GM18873 (cell line): ENCODE results near the gene CSMD2.

ENCODE experiments used
- ATAC-seq: cut with Tn5 transposase; IDR thresholded peaks from one replicate; pipeline ENCODE4 v1.9.1; 2021; ENCODE audit warnings: mild to moderate bottlenecking, moderate library complexity, moderate number of reproducible peaks; ENCODE audit not compliant: unreplicated experiment, low FRiP score

CSMD2 gene

DNA sequence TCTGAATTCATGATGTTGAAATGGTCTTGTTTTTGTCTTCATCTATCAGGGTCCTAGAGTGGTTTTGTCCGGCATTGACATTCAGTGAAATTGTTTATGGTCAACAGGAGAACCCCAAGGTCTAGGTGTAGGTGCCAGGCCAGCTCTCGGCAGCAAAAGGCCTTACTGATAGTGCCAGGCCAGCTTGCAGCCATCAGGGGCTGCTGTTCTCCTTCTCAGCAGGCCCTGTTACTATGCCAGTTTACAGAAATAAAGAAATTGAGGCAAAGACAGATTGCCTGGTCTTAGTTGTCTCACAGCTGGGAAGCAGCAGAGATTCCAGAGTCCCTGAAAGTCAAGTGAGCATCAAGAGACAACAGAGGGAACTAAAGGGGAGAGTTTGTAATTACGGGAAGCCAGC is 289.2 kb downstream of the CSMD2 start:
- no peak for ATAC-seq

DNA sequence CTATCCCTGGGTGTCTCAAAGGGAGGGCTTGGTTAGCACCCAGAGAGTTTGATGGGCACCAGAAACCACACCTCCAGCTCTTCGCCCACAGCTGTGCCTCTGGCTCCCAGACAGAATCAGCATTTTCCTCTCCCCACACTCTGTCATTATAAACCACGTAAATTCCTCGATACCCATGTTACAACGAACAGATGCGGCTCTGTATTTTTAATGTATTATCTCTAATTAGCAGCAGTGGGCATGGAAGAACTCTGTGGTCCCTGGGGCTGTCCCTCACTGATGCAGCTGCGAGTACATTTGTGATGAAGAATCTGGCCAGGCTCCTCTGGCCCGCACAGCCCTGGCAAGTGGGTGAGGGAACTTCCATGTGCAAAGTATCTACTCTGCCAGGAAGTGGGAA is 290.4 kb downstream of the CSMD2 start:
- no peak for ATAC-seq

DNA sequence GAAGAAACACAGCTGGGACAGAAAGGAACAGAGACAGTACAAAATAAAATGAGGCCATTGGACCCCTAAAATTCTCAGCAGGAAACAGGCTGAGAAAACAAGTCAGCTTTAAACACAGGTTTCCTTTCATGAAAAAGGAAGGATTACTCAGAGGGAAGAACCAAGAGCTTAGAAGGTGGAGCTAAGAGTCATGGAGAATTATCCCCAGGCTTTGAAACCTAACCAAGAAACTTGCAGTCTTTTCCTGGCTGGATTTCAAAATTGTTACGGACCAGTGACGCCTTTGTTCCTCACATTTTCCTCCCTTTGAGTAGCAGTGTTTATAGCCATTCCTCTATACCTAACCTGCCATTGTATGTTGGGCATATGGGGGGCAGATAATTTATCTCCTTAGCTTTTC is 292.3 kb downstream of the CSMD2 start:
- ATAC-seq: no peak

DNA sequence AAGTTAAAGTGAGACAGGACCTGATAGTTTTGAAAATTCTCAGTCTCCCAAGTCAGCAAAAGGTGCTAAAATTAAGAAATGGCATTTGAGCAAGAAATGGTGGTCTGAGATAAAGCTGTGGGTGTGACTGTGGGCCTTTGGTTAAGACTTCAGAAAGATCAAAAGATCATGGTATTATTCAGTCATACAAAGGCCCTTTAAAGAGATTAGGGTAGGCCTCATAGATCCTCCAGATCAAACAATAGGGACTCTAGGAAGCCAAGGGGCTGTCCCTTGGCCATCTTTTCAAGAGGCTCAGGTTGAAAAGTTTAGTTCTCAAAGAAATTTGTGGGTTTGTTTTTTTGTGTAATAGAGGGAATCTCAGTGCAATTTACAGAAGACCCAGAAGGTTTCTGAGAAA is 292.8 kb downstream of the CSMD2 start:
- no peak for ATAC-seq

DNA sequence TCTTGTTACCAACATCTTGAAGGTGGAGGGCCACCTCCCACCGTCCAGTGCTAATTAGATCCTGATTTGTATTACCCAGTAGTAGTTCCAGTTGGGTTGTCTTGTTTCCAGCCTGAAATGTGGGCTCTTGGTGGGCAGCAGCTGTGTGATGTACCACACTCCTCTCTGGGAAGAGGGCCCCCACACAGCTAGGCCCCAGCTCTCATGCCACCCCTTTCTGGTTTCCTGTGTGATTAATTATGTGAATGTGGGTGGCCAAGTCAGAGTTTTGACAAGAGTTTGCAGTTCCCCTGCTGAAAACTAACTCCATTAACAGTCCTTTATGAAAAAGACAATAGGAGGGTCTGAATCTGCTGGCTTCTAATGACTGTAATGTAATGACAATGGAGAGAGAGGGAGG is 297.3 kb downstream of the CSMD2 start:
- no peak for ATAC-seq

DNA sequence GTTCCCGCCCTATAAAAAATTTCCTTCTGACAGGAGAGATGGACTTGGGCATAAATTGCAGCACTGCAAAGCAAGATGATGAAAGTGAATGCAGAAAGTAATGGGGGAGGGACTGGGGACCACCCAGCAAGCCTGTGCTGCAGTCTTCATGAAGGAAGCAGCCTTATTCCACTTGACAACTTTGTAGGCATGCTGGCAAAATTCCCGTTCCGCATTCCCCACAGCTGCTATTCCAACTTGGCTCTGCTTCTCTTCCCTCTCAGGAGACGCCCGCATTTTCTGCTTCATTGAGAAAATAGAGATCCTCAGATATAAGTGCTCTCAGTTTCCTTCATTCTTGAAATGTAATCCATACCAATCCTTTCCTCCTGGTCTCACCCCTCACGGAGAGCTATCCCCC is 298.7 kb downstream of the CSMD2 start:
- no peak for ATAC-seq

DNA sequence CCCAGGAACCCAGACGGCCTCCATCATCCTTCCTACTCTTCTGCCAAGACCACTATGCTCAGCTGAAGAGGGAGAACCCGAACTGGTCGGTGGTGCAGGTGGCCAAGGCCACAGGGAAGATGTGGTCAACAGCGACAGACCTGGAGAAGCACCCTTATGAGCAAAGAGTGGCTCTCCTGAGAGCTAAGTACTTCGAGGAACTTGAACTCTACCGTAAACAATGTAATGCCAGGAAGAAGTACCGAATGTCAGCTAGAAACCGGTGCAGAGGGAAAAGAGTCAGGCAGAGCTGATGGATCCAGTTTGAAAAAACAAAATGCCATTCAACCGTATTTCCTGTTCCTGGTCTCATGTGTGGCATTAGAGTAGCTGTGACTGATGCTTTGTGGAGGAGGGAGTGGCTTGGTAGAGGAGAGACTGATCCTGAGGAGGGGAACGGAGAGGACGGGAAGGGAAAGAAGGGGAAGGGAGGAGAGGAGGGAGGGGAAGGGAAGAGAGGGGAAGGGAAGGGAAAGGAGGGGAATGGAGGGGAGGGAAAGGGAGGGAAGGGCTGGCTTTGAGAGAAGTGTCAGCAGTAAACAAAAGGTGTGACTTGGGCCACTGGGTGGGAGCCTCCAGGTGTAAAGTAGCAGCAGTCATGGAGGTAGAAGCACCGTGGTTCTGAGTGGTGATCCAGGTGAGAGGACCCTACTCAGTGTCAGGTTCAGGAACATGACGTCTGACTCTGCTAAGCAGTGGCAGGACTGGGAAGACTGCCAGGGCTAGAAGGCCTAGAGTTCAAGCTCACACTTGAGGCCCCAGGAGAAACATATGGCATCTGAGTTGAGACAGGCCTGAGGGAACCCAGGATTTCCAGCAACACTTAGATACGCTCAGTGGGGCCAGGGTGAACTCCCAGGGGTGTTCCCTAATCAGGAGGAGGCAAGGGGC is 300.3 kb downstream of the CSMD2 start:
- no peak for ATAC-seq

DNA sequence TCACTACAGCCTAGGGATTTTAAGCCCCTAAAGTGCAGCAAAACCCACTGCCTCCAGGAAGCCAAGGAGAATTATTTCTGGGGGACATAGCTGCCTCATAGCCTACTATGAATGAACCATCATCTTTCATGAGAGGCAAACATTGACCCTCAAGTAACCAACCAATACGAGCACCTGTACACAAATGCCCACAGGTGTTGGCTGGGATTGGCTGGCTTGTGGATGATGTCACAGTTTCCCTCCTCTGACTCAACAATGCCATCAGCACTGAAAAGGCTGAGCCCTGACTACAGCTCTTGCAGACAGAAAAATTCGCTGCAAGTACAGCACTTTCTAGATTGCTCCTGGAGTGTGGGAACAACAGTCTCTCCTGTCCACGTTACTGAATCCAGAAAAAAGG is 301.3 kb downstream of the CSMD2 start, which contains the start of gene HMGB4:
Gene HMGB4 (plus strand): TSS at position 301 of the 400 bp plus-strand sequence. CDS start 113 bp downstream, outside the sequence.
- ATAC-seq: no peak

DNA sequence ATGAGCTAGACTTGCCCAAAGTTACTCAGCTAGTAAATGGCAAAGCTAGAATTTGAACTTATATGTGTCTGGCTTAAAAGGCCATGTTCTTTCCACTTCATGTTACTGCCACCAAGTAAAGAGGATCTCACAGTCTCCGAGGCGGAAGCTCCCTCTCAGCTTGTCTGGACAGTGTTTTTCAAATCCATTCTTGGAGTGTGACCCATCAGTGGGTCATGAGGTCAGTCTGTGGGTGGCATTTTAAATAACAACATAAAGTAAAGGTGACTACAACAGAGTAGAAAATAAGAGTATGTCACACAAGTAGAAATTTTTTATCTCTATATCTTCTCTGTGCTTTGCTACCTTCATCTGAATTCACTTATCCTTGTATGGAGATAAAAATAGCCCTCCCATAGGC is 304.4 kb downstream of the CSMD2 start:
- ATAC-seq: no peak

DNA sequence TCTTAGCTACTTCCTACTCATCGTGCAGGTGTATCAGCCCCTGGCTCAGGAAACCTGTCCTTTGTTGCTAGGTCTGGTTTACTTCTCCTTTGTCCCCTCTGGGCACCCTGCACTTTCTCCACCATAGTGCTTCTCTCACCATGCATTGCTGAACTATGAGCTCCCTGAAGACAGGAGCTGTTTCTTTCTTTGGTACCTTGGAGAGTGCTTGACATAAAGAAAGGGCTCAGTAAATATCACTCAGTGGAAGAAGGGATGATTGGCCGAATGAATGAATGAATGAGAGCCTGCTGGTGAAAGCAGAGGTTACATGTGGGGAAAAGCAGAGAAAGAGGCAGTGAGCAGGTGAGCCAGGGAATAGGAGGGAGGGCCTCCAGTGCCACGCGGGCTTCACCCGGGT is 310.9 kb downstream of the CSMD2 start:
- ATAC-seq: no peak

DNA sequence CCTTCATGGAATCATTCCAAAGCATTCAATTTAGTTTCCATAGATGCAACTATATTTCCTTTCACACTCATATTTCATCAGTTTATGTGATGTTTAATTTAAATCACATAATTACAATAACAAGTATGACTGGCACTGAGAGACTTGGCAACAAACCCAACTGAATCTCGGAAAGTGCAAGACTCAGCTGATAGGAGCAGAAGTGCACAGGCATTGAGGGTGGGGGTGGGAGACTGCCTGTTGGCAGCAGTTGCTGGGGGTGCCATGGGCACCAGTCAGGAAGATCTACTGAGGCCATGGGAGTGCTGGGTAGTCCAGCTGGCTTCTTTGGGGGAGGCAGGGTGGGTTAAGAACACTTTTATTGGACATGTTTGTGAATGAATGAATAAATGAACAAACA is 311.6 kb downstream of the CSMD2 start:
- ATAC-seq: no peak

DNA sequence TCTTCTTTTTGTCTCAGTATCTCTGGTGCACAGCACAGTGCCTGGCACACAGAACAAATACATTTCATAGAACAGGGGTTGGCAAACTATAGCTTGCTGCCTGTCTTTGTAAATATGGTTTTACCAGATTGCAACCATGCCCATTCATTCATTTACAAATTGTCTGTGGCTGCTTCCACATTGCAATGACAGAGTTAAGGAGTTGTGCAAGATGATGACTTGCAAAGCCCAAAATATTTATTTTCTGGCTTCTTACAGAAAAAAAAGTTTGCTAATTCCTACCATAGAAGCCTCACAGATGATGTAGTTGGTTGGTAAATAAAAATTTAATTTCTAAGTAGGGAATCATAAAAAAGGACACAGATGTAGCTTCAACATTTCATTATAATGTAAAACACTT is 312.3 kb downstream of the CSMD2 start:
- ATAC-seq: no peak

DNA sequence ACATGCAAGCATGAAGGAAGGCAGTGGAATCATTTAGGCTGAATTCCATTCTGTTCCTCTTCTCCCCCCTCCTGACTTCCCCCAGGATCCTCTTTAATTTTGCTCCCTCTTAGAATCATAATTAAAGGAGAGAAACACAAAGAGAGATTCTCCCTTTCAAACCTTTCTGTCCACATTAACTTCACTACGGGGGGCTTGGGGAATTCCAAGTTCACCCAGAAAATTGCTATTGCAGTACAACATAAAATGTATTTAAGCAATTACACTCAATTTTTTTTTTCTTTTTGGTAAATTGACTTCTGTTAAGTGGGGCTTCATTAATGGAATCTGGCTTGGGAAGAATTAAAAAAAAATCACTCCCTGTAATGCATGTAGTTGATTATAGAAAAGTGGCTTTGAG is 314.5 kb downstream of the CSMD2 start:
- ATAC-seq: no peak

DNA sequence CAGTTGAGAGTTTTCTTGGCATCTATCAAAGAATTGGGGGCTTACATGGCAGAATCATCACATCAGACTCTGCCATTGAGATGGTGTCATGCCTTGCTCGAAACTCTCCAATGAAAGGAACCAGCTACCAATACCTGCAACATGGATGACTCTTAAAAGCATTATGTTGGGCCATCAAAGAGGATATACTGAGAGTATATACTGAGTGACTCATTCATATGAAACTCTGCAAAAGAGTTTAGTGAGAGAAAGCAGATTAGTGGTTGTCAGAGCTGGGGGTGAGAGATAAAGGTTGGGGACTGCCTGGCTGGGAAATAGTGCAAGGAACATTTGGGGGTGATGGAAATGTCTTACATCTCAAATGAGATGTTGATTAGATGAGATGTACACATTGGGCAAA is 315.8 kb downstream of the CSMD2 start:
- ATAC-seq: no peak

DNA sequence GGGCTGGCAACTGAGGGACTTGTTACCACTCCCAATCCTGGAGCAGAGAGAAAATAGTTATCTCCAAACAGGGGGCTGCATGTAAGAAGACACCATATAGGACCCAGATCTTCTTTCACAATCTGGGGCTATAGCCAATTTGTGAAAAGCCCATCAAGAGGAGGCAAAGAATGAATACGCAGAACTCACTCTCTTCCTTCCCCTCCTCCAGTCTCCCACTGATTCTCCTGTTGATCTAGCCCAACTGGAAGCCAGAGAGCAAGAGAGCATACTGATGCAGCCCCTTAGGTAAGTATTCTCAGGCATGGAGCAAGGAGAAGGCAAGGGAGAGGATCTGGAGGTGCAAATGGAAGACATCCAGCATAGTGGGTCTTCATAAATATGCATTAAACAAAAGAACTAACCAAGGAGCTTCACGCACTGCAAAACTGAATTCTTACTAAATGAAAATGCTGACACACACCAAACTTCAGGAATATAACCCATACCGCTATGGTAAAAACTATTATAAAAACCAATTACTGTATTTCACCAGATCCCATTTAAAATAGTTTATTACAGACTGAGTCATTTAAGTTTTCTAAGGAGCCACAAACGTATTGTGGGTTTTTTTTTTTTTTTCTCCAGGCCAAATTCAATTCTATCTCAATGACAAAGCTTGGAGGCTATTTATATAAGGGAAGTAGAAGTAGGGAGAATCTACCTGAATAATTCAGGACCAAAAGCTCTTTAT is 316.7 kb downstream of the CSMD2 start:
- no peak for ATAC-seq

DNA sequence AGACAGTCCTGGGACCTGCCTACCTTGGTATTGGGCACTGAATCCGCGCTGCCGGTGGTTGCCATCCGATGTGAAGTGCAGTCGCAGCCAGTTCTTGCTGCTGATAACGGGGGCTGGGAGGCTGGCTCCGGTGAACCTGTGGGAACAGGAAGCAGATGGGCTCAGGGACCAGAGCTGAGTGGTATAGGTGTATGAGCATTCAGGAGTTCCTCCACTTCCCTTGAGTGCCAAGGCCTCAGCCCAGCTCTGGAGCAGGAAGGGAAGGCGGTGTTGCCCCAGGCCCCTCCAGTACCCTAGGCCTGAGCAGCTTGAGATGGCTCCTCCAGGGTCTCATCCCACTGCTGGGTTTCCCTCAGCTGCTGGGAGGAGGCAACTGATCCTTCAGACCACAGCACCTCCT is 318.2 kb downstream of the CSMD2 start:
- ATAC-seq: no peak

DNA sequence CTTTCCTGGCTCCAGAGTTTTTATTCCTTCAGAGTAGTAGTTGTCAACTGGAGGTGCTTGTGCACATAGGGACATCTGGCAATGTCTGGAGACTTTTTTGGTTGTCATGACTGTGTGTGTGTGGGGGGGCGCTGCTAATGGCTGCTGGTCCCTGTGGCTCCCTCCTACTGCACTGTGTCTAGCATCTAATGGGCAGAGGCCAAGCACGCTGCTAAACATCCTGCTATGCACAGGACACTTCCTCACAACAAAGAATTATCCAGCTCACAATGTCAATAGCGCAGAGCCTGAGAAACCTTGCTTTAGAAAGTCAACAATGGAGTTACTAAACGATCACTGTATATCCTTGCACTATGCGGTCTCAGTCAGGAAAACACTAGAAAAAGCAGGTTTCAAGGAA is 320.9 kb downstream of the CSMD2 start:
- ATAC-seq: no peak

DNA sequence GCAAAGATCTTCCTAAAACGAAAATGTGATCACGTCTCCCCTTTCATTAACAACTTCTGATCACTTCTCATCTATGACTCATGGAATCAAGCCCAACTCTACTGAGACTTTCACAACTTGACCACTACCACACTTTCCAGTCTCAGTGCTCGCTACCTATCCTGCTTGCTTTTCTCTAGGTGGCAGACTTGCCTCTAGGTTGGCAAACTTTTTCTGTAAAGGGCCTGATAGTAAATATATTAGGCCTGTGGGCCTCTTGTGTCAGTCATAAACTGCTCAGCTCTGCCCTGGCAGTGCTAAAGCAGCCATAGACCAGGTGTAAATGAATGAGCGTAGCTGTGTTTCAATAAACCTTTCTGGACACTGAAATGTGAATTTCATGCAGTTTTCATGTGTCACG is 322.7 kb downstream of the CSMD2 start:
- no peak for ATAC-seq

DNA sequence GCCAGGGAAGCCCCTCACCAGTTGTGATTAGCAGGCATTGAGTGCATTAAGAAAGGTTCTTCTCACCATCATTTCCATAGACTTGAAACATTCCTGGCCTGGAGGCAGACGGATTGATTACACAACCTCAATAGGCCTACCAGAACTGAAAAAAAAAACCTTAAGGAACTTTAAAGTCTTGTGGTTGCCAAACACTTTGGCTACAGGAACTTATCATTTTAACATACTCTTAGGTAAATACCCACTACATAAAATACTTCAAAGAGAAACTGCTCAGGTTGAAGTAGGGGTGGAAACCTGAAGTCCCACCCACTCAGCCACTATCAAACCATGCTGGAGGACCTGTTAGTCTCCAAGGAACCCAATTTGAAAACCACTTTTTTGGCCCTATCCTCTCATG is 323.5 kb downstream of the CSMD2 start:
- ATAC-seq: no peak

DNA sequence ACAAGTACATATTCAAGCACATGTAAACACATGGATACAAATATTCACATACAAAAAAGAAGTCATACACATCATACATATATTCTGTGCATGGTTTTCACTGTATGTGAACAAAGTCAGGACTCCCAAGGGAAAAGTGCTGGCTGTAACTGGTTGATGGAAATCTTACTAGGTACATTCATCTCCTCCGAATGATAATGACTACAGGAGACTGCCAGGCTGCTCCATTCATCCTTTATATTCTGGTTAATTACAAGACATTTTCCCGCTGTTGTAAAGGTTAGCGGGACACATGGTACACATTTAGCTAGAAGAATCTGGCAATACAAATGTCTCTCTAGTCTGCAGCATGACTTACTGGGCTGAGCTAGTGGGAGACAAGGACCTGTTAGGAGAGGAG is 327.4 kb downstream of the CSMD2 start:
- no peak for ATAC-seq

DNA sequence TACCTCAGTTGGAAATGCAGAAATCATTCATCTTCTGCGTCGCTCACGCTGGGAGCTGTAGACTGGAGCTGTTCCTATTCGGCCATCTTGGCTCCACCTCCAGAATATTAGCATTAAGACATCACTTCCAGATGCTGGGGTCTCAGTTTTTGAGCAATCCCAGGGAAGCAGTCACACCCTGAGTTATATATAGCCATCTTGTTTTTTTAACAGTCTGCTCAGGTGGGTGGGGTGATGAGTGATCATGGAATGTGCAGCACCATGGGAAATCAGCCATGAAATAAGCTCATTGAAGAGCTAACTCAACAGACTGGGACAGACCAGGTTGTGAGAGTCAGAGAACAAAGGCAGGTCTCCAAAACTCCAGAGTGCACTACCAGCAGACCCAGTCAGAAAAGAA is 328.1 kb downstream of the CSMD2 start:
- no peak for ATAC-seq

DNA sequence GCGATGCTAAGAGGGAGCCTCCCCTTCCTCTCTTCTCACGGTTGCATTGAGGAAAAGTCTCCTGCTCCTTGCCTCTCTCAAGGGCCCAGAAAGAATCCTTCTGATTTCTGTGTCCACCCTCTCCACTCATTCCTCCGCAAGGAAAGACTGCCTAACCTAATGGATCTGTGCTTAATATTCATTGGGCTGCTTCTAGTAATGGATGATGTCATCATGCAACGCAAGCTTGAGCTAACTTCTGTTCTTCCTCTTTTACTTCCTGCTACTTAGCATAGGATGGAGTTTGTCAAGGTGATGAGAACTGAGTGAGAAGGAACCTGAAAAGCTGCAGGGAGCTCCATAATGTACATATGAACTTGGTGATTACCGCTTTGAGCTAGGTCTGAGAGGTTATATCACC is 336.4 kb downstream of the CSMD2 start:
- ATAC-seq: no peak
